Neural progenitor cell (in vitro differentiated cells): Measurements from ENCODE around the gene NANP. TPM values are rescaled to one million over a fixed set of nuclear protein-coding genes. Genes with fewer than 3 reads are reported as not detected.

Experiments used
- DNase-seq: peaks from one replicate; pipeline ENCODE4 v3.0.0-alpha.2; 2016; ENCODE audit warnings: low spot score
- H2AFZ ChIP-seq: fragments of 200-600 bp; sonication (generic); replicated peaks from 2 replicates; pipeline ENCODE4 v1.6.1; 2016; ENCODE audit warnings: antibody characterized with exemption
- H3F3A ChIP-seq: fragments of 200-600 bp; sonication (generic); 2 replicates; pipeline ENCODE4 v1.6.1; 2016; ENCODE audit warnings: antibody characterized with exemption, low read depth
- H3K27ac ChIP-seq: fragments of 200-600 bp; sonication (generic); 2 replicates; pipeline ENCODE4 v1.5.1; 2016; ENCODE audit warnings: mild to moderate bottlenecking
- H3K27me3 ChIP-seq: fragments of 200-600 bp; sonication (generic); 2 replicates; pipeline ENCODE4 v1.6.1; 2016; ENCODE audit warnings: mild to moderate bottlenecking, moderate library complexity
- H3K36me3 ChIP-seq: fragments of 200-600 bp; sonication (generic); 2 replicates; pipeline ENCODE4 v1.5.1; 2016
- H3K4me1 ChIP-seq: fragments of 200-600 bp; sonication (generic); 2 replicates; pipeline ENCODE4 v1.6.1; 2016; ENCODE audit warnings: mixed run types
- H3K4me2 ChIP-seq: fragments of 200-600 bp; sonication (generic); 2 replicates; pipeline ENCODE4 v1.6.1; 2016
- H3K4me3 ChIP-seq: fragments of 200-600 bp; sonication (generic); 2 replicates; pipeline ENCODE4 v1.5.1; 2016
- H3K79me2 ChIP-seq: fragments of 200-600 bp; sonication (generic); 2 replicates; pipeline ENCODE4 v1.6.1; 2016; ENCODE audit warnings: low read depth
- H3K9ac ChIP-seq: fragments of 200-600 bp; sonication (generic); 2 replicates; pipeline ENCODE4 v1.6.1; 2016
- H3K9me3 ChIP-seq: fragments of 200-600 bp; sonication (generic); 2 replicates; pipeline ENCODE4 v1.5.1; 2016; ENCODE audit warnings: low read depth
- H4K20me1 ChIP-seq: fragments of 200-600 bp; sonication (generic); 2 replicates; pipeline ENCODE4 v1.6.1; 2016; ENCODE audit warnings: low read depth
- H3K27ac Mint-ChIP-seq: 3 replicates; pipeline ENCODE4 v1.8.0; 2021; ENCODE audit warnings: mixed read lengths
- H3K27me3 Mint-ChIP-seq: 2 replicates; pipeline ENCODE4 v1.8.0; 2022; ENCODE audit warnings: low read depth, mild to moderate bottlenecking, inconsistent platforms, moderate library complexity, mixed read lengths; ENCODE audit not compliant: insufficient read depth
- H3K36me3 Mint-ChIP-seq: 3 replicates; pipeline ENCODE4 v1.8.0; 2021; ENCODE audit warnings: mixed read lengths
- H3K4me1 Mint-ChIP-seq: 3 replicates; pipeline ENCODE4 v1.8.0; 2021; ENCODE audit warnings: mixed read lengths
- H3K4me3 Mint-ChIP-seq: 3 replicates; pipeline ENCODE4 v1.8.0; 2021; ENCODE audit warnings: mild to moderate bottlenecking, moderate library complexity, mixed read lengths
- H3K9me3 Mint-ChIP-seq: 3 replicates; pipeline ENCODE4 v1.8.0; 2020; ENCODE audit warnings: mixed read lengths
- EZH2 ChIP-seq: fragments of 200-600 bp; sonication (generic); IDR thresholded peaks from 2 replicates; pipeline ENCODE4 v1.6.1; 2017; ENCODE audit warnings: antibody characterized with exemption, mild to moderate bottlenecking, moderate library complexity
- EZH2phosphoT487 ChIP-seq: fragments of 200-600 bp; sonication (generic); IDR thresholded peaks from 2 replicates; pipeline ENCODE4 v1.6.1; 2017; ENCODE audit warnings: antibody characterized with exemption
- total RNA-seq: library from RNA; depleted of rRNA; stranded (reverse); fragments of >200 nt; gene quantifications from 2 replicates; pipeline ENCODE4 v1.2.3, GENCODE V29; 2015; ENCODE audit warnings: low replicate concordance
- TF ChIP-seq, protein P1 (sequence below): fragments of 200-600 bp; sonication (generic); IDR thresholded peaks from 2 replicates; pipeline ENCODE4 v1.5.1; 2017; ENCODE audit warnings: antibody characterized with exemption, mild to moderate bottlenecking

The NANP gene
- total RNA-seq, 1 donor from 2014 or later = 3.5 TPM

GRCh38 chr20:25571240-25571639 is 52.6 kb downstream of the NANP start:
- Mint-ChIP-seq H3K9me3 (peaks cover 9% of the 10 kb centered on the region), H3K27me3 (no peaks in the 10 kb centered on the region), H3K27ac (no peak overlapping the region), H3K4me1 (peaks cover 23% of the 10 kb centered on the region), H3K36me3 (peaks cover 37% of the 10 kb centered on the region), H3K4me3 (no peak overlapping the region)
- H3K4me2 ChIP-seq = no peak overlapping the region
- no peak for DNase-seq
- no peaks in the 10 kb centered on the region for H3F3A ChIP-seq
- no peak overlapping the region for H3K4me3 ChIP-seq
- no peak overlapping the region for H3K9ac ChIP-seq
- H3K4me1 ChIP-seq = no peaks in the 10 kb centered on the region
- H2AFZ ChIP-seq = no peak overlapping the region
- TF ChIP-seq EZH2 (no peak), EZH2phosphoT487 (no peak)
- TF ChIP-seq, protein P1, sequence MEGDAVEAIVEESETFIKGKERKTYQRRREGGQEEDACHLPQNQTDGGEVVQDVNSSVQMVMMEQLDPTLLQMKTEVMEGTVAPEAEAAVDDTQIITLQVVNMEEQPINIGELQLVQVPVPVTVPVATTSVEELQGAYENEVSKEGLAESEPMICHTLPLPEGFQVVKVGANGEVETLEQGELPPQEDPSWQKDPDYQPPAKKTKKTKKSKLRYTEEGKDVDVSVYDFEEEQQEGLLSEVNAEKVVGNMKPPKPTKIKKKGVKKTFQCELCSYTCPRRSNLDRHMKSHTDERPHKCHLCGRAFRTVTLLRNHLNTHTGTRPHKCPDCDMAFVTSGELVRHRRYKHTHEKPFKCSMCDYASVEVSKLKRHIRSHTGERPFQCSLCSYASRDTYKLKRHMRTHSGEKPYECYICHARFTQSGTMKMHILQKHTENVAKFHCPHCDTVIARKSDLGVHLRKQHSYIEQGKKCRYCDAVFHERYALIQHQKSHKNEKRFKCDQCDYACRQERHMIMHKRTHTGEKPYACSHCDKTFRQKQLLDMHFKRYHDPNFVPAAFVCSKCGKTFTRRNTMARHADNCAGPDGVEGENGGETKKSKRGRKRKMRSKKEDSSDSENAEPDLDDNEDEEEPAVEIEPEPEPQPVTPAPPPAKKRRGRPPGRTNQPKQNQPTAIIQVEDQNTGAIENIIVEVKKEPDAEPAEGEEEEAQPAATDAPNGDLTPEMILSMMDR = no peak
- H3K79me2 ChIP-seq = peaks cover 85% of the 10 kb centered on the region
- H4K20me1 ChIP-seq = peaks cover 35% of the 10 kb centered on the region
- no peaks in the 10 kb centered on the region for H3K36me3 ChIP-seq
- H3K27me3 ChIP-seq = no peaks in the 10 kb centered on the region
- H3K27ac ChIP-seq = no peak overlapping the region
- H3K9me3 ChIP-seq = no peaks in the 10 kb centered on the region

DNA sequence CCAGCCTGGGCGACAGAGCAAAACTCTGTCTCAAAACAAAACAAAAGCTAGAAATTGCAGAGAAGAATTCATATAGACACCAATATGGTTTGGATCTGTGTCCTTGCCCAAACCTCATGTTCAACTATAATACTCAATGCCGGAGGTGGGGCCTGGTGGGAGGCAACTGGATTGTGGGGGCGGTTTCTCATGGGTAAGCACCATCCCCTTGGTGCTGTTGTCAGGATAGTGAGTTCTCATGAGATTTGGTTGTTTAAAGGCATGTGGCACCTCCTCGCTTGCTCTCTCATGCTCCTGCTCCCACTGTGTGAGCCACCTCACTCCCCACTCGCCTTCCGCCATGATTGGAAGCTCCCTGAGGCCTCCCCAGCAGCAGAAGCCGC is 53.7 kb downstream of the NANP start:
- Histone ChIP-seq H3K36me3 (no peaks in the 10 kb centered on the region), H3K79me2 (peaks cover 87% of the 10 kb centered on the region), H3K27me3 (no peaks in the 10 kb centered on the region), H3K9me3 (no peaks in the 10 kb centered on the region), H3K4me2 (no peak overlapping the region), H3K27ac (no peak overlapping the region), H3K4me1 (peaks cover 6% of the 10 kb centered on the region), H4K20me1 (peaks cover 26% of the 10 kb centered on the region), H3K4me3 (no peak overlapping the region), H3F3A (no peaks in the 10 kb centered on the region), H3K9ac (no peak overlapping the region), H2AFZ (no peak overlapping the region)
- no peak overlapping the region for H3K4me3 Mint-ChIP-seq
- peaks cover 13% of the 10 kb centered on the region for H3K9me3 Mint-ChIP-seq
- H3K27me3 Mint-ChIP-seq = no peaks in the 10 kb centered on the region
- H3K36me3 Mint-ChIP-seq = peaks cover 42% of the 10 kb centered on the region
- no peak for DNase-seq
- TF ChIP-seq EZH2 = no peak
- no peak for TF ChIP-seq EZH2phosphoT487
- TF ChIP-seq, protein P1 = no peak
- H3K27ac Mint-ChIP-seq = peak overlapping the region; percentile 59
- peaks cover 26% of the 10 kb centered on the region for H3K4me1 Mint-ChIP-seq

GRCh38 chr20:25567286-25567685 is 56.5 kb downstream of the NANP start:
- DNase-seq = no peak
- Mint-ChIP-seq H3K4me1 (peaks cover 11% of the 10 kb centered on the region), H3K27me3 (no peaks in the 10 kb centered on the region), H3K36me3 (peaks cover 44% of the 10 kb centered on the region), H3K4me3 (no peak overlapping the region), H3K9me3 (peaks cover 34% of the 10 kb centered on the region), H3K27ac (no peak overlapping the region)
- TF ChIP-seq EZH2phosphoT487 = no peak
- TF ChIP-seq, protein P1 = no peak
- no peak for TF ChIP-seq EZH2
- peaks cover 86% of the 10 kb centered on the region for H3K79me2 ChIP-seq
- no peak overlapping the region for H3K9ac ChIP-seq
- no peaks in the 10 kb centered on the region for H3K27me3 ChIP-seq
- no peaks in the 10 kb centered on the region for H3K36me3 ChIP-seq
- H3K4me2 ChIP-seq = no peak overlapping the region
- H3K4me3 ChIP-seq = no peak overlapping the region
- H3K9me3 ChIP-seq = no peaks in the 10 kb centered on the region
- H3F3A ChIP-seq = no peaks in the 10 kb centered on the region
- H4K20me1 ChIP-seq = peaks cover 18% of the 10 kb centered on the region
- peaks cover 6% of the 10 kb centered on the region for H3K4me1 ChIP-seq
- H2AFZ ChIP-seq = no peak overlapping the region
- H3K27ac ChIP-seq = no peak overlapping the region
